Stimulated activated CD8-positive, alpha-beta memory T cell treated with anti-CD3 and anti-CD28 coated beads, Interleukin-4, amount 100 ng/mL, for 4 hours (primary cell): ENCODE results near the gene PTF1A.

ENCODE experiments used
- DNase-seq, 2 donors: peaks; one replicate each; pipeline ENCODE4 v3.0.0-alpha.2; 2020; ENCODE audit warnings: low read depth in 2 of 2, low spot score in 1 of 2

PTF1A gene, protein sequence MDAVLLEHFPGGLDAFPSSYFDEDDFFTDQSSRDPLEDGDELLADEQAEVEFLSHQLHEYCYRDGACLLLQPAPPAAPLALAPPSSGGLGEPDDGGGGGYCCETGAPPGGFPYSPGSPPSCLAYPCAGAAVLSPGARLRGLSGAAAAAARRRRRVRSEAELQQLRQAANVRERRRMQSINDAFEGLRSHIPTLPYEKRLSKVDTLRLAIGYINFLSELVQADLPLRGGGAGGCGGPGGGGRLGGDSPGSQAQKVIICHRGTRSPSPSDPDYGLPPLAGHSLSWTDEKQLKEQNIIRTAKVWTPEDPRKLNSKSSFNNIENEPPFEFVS

DNA sequence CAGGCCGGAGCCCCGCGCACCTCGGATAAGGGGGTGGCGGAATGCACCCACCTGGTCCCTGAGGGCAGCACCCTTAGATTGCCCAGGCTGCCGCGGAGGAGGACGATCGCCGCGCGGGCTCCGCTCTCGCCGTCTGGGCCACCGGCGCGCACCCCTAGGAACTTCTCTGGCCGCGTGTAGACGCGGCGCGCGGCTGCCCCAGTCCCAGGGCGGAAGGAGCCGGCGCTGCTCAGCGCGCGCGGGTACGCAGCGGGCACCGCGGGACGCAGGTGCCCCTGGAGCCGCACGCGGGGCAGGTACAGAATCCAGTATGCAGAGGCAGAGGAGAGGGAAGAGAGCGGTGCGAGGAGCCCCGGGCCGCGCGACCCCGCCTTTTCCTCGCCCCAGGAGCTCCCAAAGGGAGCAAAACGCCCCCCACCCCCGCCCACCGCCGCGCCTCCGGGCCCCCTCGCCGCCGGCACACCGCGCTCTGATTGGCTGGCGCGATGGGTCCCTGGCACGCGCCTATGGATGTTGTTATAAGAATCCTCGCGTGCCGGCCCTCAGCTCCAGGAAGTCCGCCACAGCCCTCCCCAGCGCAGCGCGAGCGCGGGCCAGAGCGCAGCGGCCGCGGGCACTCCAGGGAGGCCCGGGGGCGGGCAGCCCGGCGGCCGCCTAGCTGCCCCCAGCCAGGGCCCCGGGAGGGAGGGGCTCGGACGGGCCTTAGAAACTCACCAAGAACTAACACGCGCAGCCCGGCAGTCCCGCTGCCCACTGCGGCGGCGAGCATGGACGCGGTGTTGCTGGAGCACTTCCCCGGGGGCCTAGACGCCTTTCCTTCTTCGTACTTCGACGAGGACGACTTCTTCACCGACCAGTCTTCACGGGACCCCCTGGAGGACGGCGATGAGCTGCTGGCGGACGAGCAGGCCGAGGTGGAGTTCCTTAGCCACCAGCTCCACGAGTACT, at the start of gene PTF1A:
Gene PTF1A (plus strand): TSS at position 549 of the 948 bp plus-strand sequence. CDS start 219 bp downstream, at position 768.
- no peak for DNase-seq

DNA sequence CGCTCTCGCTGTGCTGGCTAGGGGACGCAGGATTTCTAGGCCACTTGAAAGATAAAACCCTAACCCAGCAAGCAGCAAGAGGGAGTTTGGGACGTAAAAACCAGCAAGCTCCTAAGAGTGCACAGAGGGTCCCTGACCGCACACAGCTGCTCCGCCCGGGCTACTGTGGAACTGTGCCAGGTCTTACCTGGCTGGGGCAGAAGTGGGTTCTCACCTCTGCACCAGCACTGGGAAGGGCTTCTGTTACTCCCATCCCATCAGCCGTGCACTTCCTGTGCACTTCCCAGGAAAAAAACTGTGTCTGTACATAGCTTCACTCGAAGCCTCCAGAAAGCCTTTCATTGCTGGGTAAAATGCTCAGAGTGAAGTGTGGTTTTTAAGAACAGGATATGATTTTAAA, 45.9 kb upstream of the PTF1A start:
- no peak for DNase-seq

DNA sequence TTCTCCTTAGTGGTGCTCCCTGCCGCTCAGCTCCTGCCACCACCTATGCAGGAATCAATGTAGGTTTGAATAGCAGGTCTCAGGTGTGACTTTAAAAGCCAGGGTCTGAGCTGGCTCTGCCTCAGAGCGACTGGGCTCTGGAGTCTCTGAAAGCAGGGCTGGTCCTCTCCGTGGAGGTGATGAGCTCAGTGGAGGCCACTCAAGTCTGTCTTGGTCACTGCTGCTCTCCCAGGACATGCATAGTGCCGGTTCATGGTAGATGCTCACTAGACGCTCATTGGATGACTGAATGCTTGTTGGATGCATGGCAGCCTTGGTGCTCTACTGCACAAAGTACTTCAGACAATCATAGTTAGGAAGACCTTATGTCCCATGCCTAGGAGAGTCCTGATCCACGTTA, 45.1 kb upstream of the PTF1A start:
- no peak for DNase-seq

DNA sequence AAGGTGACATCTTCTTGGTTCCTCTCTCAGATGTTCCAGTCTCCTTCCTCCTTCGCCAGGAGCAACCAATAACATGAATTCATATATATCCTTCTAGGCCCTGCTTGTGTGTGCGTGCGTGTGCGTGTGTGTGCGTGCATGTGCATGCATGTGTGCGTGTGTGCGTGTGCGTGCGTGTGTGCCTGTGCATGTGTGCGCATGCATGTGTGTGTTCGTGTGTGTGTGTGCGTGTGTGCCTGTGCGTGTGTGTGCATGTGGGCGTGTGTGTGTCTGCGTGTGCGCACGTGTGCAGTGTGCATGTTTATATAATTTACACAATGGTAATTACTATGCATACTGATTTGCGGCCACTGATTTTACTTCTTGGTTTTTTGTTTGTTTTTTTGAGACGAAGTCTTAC, 43.9 kb upstream of the PTF1A start:
- no peak for DNase-seq

DNA sequence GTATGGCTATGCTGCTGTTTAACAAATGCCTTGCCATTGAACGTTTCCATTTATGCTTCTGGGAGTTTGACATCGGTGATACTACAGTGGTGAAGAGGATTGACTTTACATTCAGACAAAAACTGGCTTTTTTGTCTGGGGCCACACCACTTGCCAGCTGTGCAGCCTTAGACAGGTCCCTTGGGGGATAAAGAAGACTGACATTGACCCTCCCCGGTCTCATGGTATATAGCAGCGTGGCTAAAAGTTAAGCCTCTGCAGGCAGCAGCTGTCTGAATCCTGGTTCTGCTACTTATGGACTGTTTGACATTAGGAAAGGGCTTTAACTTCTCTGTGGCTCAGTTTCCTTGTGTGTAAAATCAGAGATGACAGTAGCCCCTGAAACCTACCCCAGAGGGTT, 42.0 kb upstream of the PTF1A start:
- no peak for DNase-seq

DNA sequence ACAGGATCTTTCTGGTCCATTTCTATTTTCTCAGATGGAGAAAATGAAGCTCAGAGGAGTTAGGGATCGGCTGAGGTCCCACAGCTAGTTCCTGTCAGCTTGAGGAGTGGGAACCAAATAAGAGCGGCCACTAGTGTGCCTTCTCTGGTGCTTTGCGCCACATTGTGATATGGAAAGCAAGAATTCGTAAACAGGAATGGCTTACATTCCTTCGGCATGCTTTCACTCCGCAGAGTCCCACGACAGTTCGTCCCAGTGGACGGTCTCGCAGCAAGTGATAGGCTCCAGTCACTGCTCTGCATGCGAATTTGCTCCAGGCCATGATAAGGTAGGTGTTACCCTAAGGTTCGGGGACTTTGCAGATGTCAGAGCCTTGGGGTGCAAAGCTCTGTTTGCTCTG, 41.5 kb upstream of the PTF1A start:
- DNase-seq: no peak

DNA sequence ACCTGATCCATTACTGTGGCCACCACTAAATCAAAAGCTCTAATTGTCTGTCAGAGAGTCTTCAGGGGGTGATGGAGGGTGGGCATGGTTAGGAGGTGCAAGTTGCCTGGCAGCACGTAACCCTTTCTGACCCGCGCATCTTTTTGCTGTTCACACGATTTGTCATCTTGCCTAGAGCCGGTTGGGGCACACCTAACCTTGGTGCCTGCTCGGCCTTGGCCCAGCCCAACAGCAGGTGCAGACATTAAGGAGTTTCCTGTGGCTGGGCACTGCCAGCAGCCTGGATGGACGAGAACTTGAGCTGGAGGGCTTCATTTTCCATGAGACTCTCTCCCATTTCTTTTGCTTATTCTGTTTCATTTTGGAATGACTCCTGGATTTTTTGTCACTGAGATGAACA, 41.0 kb upstream of the PTF1A start:
- DNase-seq: no peak

DNA sequence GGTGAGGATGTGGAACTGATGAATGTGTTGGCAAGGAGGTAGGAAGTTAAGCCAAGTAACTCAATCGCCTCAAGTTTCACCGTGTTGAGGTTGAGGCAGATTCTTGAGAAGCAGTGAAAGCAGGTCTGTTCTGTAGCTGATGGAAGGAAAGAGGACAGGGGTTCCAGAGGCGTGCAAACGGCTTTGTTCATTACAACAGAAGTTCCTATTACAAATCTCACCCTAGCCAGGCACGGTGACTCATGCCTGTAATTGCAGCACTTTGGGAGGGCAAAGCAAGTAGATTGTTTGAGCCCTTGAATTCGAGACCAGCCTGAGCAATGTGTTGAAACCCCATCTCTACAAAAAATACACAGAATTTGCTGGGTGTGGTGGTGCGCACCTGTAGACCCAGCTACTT, 36.9 kb upstream of the PTF1A start:
- DNase-seq: no peak

DNA sequence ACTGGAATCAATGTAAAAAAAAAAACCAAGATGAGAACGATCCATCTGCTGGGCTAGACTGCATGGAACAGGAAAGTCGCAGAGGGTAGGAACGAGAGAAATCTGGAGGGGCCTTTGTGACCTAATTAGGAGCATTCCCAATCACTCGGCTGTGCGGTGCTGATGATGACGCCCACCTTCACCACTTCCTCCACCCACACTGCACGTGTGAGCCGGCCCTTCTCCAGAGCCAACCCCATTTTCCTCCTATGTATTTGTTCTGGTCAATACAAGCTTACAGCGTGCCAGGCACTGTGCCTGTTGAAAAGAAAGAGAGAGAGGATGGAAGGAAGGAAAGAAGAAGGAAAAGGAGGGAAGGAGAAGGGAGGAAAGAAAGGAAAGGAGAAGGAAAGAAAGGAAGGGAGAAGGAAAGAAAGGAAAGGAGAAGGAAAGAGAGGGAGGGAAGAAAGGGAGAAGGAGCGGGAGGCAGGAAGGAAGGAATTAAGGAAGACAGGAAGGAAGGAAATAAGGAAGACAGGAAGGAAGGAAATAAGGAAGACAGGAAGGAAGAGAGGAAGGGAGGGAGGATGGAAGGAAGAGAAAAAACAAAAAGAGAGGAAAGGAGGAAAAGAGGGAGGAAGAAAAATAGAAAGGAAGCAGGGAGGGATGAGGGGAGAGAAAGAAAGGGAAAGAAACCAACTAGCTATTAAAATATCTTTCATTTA, 35.5 kb upstream of the PTF1A start:
- no peak for DNase-seq

DNA sequence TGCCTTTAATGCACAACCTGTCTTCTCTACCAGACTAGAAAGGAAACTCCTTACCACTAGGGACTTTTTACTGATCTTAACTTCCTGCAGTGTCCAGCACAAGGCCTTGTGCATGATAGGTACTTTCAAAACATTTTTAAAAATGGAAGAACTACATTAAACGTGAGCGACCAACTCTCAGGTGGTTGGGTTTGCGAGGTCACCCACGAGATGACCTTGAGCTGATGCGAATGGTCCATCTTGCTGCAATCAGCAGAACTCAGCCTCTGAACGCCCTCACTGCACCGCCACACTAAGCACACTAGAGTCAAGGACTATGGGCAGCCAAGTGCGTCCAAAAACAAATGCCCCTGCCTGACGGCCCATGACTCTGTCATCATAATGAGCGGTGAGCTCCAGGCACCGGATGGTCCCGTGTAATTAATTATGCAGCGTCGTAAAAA, 34.9 kb upstream of the PTF1A start:
- DNase-seq: no peak

DNA sequence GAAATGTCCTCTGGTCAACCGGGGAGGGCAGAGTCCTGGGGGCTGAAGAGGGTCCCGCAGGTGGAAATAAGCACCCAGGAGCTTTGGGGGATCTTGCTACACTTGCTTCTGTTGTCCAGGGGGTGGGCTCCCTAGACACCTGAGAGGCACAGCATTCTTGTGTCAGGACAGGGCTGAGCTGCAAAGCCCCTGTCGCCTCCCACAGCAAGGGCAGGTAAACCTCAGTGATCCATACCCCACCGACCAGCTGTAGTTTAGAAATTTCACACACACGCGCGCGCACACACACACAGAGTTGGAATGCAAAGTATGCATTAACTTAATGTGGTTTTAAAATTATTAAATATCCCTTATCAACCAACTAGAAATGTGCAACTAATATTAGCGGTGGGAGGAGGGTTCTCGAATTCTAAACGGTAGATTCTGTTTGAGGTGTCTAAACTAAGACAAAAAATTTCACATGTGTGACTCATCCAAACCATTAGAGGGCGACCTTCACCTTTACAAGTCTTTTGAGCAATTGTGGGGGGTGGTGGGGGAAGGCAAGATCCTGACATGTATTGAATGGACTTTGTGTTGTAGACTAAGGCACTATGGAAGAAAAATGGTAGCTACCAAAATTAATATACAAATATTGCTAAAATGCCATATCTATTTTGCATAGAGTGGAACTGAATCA, 34.3 kb upstream of the PTF1A start:
- no peak for DNase-seq

DNA sequence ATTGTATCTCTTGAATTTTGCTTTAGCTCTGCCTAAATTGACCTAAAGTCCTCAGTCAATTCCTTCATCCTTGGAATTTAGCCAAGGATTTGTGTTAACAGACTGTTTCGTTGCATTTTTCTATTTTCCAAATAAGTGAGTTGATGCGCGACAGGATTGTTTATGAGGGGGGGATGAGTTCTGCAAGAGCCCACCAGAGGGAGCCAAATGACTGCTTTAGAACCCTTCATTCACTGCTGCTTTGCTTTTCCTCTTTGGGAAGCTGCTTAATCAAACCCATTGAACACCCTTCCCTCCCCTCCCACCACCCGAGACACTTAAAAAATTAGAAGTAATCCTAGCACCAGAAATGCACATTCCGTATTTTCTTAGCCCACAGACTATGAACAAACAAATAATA, 33.7 kb upstream of the PTF1A start:
- DNase-seq: no peak

DNA sequence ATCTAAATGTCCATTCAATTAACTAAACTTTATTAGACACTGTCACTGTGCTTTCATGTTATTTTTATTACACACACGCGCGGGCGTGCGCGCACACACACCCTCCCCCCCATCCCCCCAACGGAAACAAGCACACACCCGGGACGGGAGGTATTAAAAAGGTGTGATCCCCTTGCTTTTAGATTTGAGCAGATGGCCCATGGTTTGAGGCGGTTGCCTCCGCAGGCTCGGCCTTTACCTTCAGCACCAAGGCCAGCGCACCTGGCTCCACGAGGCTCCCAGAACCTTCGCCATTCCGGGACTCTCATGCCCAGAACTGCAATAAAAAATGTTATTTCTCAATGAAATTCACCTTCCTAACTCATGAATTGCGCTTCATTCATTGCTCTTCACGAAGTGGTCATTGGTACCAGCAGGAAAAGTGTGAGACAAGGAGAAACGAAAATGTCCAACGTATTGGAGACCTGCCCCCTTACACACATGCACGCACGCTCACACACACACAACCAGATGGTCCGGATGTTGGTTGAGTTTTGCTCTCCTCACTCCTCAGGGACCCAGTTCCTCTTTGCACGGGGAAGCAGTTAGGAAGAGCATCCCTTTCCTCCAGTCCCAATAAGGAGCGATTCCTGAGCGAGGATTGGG, 20.8 kb upstream of the PTF1A start:
- DNase-seq: no peak

DNA sequence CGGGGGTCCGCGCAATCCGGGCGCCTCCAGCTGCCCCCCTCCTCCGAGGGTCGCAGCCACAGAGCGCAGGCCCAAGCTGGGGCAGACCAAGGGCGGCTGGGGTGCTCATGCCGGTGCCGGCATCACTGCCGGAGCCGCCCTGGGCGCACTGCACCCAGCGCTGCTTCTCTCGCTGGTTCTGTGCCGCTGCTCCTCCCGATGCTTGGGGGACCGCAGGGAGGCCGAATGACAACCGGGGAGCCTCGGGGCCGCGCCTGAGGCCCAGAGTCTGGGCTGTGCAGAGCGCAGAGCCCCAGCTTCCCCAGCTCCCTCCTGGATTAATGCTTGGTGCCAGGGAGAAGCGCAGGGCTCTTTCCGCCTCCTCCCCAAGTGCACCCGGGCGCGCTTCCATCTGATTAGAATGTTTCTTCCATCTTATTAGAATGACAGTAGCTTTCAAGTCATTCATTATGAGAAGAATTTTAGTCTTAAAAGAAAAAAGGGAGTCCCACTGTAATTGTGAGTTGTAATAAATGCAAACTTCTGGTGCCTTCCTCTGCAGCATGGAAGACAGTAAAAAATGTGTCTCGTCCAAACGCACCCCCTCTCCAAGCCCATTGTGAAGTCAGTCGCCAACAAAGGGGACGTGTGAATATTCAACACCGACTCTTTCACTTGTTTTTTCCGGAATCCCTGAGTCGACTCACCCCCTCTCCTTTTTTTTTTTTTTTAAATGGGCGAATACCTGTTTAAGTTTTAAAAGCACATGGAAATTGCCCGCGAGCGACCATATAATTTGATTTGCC, 19.5 kb upstream of the PTF1A start:
- DNase-seq: no peak

DNA sequence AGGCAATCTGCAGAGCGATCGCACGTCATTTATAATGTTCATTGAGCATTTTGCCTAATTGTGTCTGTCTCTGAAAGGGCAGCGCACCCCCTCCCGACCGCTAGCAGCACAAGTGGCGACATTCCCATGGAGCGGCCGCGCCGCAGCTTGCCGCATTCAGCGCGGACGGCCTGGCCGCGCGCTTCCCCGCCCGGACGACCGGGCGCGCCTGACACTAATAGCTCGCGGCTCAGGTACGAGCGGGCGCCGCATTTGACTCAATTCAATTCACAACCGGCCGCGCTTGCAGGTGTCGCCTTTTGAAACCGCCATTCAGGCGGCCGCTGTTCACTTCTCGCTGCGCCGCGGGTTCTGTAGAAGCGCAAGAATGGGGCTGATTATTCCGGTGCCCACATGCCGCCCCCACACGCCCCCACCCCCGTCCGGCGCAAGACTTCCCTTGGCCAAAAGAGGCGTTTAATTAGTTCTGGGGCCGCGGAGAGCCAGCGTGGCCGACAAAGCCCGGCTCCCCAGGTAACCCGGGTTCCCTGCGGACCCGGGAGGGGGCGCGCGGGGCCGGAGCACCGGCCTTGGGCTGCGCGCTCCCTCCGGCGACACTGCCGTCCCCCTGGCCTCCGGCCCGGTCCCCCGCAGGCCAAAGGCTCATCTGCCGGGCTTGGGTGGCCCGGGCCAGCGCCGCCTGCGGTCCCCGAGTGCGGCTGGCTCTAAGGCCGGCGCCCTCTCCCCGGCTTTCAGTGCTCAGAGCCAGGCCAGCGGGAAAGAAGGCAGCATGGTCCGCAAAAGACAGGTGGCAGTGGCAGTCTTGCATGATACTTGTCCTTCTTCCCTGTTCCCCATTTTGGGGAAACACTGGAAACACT, 18.7 kb upstream of the PTF1A start:
- no peak for DNase-seq

DNA sequence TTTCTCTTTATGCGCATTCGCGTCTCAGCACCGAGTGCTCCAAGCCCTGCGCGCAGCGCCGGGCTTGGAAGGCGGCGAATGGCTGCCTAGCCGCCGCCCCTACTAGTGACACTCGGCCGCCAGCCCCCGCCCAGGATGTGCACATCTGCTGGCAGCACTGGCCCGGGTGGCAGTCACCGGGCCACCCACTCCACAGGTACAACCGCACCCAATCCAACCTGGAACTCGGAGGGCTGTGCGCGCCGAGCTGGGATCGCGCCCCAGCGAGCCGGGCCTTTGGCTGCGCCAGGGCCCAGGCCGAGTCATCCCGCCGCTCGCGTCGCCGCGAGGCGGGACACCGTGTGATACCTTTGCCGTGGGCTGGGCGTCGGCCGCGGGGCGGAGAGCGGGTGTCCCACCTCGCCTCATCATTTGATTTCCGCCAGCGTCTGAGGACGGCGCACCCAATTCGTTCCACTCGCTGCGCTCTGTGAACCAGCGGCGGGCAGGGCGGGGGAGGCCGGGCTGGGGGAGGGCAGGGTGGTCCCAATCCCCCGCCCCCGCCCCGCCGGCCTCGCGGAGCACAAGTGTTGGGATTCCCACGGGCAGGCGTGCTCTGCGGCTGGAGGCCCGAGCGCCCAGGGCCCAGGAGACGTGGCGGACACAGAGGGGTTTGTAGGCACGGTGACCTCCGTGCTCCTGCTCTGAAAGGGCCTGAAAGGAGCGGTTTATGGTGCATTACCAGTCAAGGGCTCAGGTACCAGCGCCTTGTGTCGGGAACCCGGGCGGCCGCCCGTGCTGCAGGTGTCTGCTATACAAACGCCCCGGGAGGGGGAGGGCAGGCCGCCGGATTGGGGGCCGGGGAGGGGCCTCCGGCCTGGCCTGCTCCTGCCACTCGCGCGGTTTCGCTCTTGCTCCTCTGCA, 17.8 kb upstream of the PTF1A start:
- no peak for DNase-seq

DNA sequence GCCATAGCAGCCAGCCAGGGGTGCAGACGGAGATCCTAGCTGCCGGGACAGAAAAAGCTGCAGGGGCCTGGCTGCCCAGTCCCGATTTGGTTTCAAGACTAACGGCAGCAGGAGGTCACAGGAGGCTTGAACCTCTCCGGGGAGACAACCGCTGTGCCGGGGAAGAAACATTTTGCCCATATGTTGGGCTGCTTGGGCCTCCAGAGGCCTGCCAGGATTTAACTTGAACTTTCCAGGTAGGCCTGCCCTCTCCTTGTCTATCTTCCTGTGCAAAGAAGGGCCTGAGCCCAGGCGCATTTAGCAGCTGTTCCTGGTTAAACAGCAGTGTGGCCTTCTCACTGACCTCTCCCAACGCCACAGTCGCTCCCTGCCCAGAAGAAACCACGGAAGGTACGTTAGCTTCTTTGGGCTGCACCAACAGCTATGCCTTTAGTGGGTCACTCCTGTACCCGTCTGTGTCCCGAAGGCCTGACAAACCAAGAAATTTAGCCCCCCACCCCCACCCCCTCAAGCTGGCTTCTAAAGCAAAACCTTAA, 17.1 kb upstream of the PTF1A start:
- DNase-seq: no peak

DNA sequence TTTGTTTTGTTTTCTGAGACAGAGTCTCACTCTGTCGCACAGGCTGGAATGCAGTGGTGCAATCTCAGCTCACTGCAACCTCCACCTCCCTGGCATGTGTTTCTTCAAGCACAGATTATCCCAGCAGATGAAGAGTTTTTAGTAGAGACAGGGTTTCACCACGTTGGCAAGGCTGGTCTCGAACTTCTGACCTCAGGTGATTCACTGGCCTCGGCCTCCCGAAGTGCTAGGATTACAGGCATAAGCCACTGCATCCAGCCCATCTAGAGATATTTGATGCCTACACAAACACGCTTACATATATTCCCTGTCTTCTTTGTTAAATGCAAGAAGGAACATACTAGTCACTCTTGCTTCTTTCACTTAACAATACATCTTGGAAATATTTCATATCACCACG, 5.9 kb upstream of the PTF1A start:
- DNase-seq: no peak
